ENCODE measurements around the gene STXBP6.
"Not testable (repeated sequence)": the region's sequence is repeated elsewhere in the genome, so short reads cannot be mapped to it uniquely, and the experiment has no call there.

STXBP6 gene

GRCh38 chr14:24849471-24849870 is 200.5 kb downstream of the STXBP6 start:
- DNase-seq: no peak

- no peak for DNase-seq
These were observed 201.7 kb downstream of the STXBP6 start for GRCh38 chr14:24848102-24848790.

GRCh38 chr14:24847568-24848095 is 202.3 kb downstream of the STXBP6 start:
- no peak for DNase-seq

GRCh38 chr14:24846261-24846660 is 203.7 kb downstream of the STXBP6 start:
- DNase-seq: no peak

- no peak for DNase-seq
These were observed 204.1 kb downstream of the STXBP6 start for GRCh38 chr14:24845851-24846250.

GRCh38 chr14:24844011-24844410 is 205.9 kb downstream of the STXBP6 start:
- no peak for DNase-seq

GRCh38 chr14:24843494-24843893 is 206.5 kb downstream of the STXBP6 start:
- no peak for DNase-seq

- no peak for DNase-seq
These were observed 209.6 kb downstream of the STXBP6 start for GRCh38 chr14:24840204-24840893.

- DNase-seq: no peak
These were observed 210.2 kb downstream of the STXBP6 start for GRCh38 chr14:24839617-24840203.

GRCh38 chr14:24838945-24839616 is 210.9 kb downstream of the STXBP6 start:
- DNase-seq: no peak

GRCh38 chr14:24837280-24838046 is 212.5 kb downstream of the STXBP6 start:
- DNase-seq: no peak

GRCh38 chr14:24836324-24836723 is 213.6 kb downstream of the STXBP6 start:
- DNase-seq: not testable (repeated sequence)

GRCh38 chr14:24834956-24835355 is 215.0 kb downstream of the STXBP6 start:
- DNase-seq: no peak

GRCh38 chr14:24833385-24833784 is 216.6 kb downstream of the STXBP6 start:
- no peak for DNase-seq

GRCh38 chr14:24831677-24832076 is 218.3 kb downstream of the STXBP6 start:
- DNase-seq: no peak

GRCh38 chr14:24829862-24830261 is 220.1 kb downstream of the STXBP6 start:
- DNase-seq: no peak

- DNase-seq: no peak
These were observed 221.5 kb downstream of the STXBP6 start for GRCh38 chr14:24828486-24828885.

GRCh38 chr14:24826390-24826789 is 223.6 kb downstream of the STXBP6 start:
- no peak for DNase-seq

- DNase-seq: no peak
These were observed 229.3 kb downstream of the STXBP6 start for GRCh38 chr14:24820616-24821015.

- no peak for DNase-seq
These were observed 231.1 kb downstream of the STXBP6 start for GRCh38 chr14:24818823-24819341.

GRCh38 chr14:24818058-24818822 is 231.7 kb downstream of the STXBP6 start:
- DNase-seq: no peak

Data from stimulated activated CD4-positive, alpha-beta T cell treated with anti-CD3 and anti-CD28 coated beads, Interleukin-2, amount 100 ng/mL, for 24 hours (primary cell).